ENCODE data around the gene KRAS.

Gene KRAS

GRCh38 chr12:25194214-25194613 lies 56.5 kb downstream of the KRAS start:
- peak; percentile 23 for DNase-seq

- no peak for DNase-seq
These were observed 59.9 kb downstream of the KRAS start for GRCh38 chr12:25190793-25191192.

GRCh38 chr12:25189656-25190055 lies 61.1 kb downstream of the KRAS start:
- no peak for DNase-seq

GRCh38 chr12:25187781-25188180 lies 62.9 kb downstream of the KRAS start:
- no peak for DNase-seq

GRCh38 chr12:25186788-25187402 lies 63.8 kb downstream of the KRAS start:
- DNase-seq, result no peak

GRCh38 chr12:25186038-25186787 lies 64.5 kb downstream of the KRAS start:
- no peak for DNase-seq

- no peak for DNase-seq
These were observed 66.6 kb downstream of the KRAS start for GRCh38 chr12:25184132-25184531.

GRCh38 chr12:25182765-25183164 lies 68.0 kb downstream of the KRAS start:
- DNase-seq, result no peak

GRCh38 chr12:25162866-25163265 lies 87.9 kb downstream of the KRAS start:
- DNase-seq, result no peak

- DNase-seq, result no peak
These were observed 94.7 kb downstream of the KRAS start for GRCh38 chr12:25156061-25156460.

GRCh38 chr12:25155022-25155576 lies 95.6 kb downstream of the KRAS start:
- peak; percentile 66 for DNase-seq

Data from hematopoietic multipotent progenitor cell treated with erythropoietin and hydrocortisone succinate and interleukin-3 and kit ligand, for 6 days (in vitro differentiated cells).